ENCODE measurements around the gene MAP2K6.

Gene MAP2K6

DNA sequence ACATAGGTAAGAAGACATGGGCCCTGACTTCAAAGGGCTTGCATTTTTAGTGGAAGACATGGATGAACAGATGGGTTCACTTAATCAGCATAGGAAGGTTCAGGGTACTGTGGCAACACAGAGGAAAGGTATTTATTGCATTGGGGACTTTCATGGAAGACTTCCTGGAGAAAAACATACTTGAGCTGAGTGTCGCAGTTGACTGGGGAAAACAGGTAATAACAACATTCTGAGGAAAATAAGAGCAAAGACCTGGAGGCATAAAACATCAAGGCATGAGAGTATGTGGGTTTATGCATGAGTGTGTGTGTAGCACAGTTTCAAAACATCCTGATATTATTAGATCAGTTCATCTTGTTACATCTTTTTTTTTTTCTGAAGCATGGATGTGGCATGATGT is 82.7 kb downstream of the MAP2K6 start:
- DNase-seq: no peak

- DNase-seq: no peak
These were observed 84.8 kb downstream of the MAP2K6 start for GRCh38 chr17:69499318-69499717.

DNA sequence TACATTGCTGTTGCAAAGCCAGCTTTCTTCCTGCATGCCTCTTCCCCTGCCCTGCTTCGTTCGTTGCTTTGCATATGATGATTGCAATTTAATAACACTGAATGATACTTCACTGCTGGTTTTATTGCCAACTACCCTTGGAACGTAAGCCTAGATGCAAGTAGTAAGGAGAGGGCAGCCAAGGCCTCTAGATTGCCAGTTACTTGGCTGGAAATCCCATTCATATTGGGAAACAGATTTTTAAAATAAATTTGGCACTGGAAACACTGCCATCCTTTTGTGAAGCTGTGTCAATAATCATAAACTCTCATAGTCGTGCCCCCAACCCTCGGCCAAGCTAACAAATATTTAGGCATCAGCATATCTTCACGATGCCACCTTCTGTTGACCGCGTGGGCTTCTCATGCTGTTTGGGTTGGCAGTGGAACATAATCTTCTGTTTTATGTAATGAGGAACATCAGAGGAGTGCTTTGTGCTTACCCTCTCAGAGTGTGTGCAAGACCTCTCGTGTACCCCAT is 86.5 kb downstream of the MAP2K6 start:
- DNase-seq: no peak

DNA sequence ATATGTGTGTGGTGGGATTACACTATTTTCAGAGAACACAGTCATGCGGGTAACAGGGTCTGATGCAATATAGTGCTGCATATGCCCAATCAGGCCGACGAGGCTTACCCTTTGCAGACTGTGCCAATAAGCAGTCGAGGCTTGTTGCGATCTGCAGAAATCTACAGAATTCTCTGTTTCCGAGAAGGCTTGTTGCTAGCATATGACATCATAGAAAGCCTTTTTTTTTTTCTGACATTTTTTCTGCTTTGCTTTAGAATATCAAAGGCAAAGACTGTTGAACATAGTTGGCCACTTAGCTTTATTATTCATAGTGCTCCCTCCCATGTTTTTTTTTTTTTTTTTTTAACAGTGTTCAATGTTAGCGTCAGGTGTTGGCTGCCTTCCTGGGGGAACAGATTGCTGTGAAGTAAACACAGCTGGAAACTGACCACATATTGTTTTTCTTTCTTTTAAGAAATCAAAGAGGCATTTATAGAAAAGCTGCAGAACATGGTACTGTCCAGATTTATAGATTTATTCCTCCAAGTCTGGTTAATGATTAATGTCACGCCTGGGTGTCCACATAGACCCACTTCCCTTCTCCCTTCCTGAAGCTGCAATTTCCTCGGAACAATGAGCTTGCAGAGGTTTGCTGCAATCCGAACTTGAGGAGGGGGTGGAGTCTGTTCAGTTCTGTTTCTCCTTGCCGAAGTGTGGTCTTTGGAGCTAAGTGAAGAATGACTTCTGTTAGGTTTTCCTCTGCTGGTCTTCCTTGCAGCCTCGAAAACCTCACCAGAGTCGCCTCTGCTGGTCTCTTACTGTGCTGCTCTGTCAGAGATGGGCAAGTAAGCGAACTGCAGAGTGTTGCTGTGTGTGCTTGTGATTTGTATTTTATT is 87.3 kb downstream of the MAP2K6 start:
- peak; percentile 64 to 69 (median 66) for DNase-seq

DNA sequence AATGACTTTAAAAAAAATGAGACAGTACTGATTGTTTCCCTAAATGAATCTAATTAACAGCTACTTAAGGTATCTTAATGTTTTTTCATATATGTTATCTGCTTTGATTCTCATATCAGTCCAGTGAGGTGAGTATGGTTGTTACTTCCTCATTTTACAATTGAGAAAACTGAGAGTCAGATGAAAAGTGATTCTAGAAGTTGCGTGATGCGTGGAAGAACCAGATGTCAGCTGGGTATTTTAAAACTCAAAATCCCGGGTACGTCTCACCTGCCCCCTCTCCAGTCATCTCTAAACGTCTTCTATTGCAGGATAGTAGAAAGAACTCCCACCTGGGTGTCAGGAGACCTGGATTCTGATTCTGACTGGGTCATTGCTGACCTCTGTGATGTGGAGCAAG is 89.2 kb downstream of the MAP2K6 start:
- DNase-seq: no peak

GRCh38 chr17:69505740-69506139 is 91.2 kb downstream of the MAP2K6 start:
- DNase-seq: no peak

DNA sequence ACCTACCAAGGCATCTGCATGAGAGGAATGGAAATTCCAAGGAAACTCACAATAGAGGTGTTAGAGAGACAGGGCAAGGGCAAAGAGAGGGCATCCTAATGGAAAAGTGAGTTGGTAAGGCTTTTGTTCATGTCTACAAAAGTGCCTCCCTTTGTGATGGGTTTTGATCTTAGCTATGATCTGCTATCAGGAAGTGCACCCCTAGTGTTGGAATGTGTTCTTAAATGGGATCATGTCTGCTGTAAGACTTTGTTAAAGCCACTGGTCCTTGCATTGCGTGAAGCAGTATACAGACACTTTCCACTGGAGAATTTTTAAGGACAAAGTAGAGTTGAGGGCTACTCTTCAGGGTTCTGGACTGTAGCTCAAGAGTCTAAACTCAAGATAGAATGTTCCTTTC is 92.0 kb downstream of the MAP2K6 start:
- DNase-seq: peak in 2 of 3 donors; percentile 12 to 34

DNA sequence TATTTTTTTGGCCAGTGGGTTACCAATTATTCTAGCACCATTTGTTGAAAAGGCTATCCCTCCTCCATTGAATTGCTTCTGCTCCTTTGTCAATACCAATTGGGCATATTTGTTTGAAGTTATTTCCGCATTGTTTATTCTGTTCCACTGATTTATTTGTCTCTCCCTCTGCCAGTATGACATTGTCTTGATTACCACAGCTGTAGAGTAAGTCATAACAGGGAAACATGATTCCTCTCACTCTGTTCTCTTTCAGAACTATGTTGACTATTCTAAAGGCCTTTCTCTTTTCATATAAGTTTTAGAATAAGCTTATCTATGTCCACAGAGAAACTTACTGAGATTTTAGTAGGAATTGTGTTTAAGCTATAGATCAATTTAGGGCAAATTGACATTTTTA is 94.3 kb downstream of the MAP2K6 start:
- DNase-seq: no peak

- no peak for DNase-seq
These were observed 96.8 kb downstream of the MAP2K6 start for GRCh38 chr17:69511250-69511649.

DNA sequence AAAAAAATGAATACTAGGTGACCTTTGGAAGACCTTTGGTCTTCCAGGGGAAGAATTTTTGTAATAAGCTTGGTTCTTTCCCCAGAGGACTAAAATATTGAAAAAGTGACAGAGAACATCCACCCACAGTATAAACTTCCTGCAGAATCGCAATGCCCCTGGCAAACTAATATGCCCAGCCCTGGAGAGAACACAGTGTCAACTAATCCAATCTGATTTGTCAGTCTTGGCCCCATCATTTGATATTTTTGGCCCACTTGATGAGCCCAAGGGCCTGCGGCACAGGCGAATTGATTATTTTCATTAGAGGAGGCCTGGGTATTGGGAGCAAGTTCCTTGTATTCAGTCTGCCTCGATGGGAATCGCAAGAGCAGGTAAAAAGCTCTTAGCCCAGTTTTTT is 98.4 kb downstream of the MAP2K6 start:
- no peak for DNase-seq

- DNase-seq: no peak
These were observed 101.7 kb downstream of the MAP2K6 start for GRCh38 chr17:69516225-69516624.

DNA sequence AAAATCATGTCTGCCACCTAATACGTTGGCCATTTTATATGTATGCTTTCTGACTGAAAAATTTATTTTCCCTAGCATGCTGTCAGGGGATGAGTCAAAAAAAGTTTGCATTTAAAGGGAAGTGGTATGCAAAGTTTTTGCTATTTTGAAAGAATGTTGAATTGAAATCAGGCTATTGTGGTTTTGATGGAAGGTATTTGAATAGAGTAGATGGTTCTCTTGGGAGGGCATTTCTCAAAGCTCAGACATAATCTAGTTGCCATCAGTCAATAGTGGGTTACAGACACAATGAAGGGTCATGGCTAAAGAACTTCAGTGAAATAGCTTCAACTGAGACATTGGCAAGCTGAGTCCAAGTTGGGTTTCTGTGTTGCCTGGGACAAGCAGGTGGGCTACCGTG is 102.4 kb downstream of the MAP2K6 start:
- peak; percentile 40 to 74 (median 73) for DNase-seq

GRCh38 chr17:69518951-69519350 is 104.5 kb downstream of the MAP2K6 start:
- DNase-seq: no peak

DNA sequence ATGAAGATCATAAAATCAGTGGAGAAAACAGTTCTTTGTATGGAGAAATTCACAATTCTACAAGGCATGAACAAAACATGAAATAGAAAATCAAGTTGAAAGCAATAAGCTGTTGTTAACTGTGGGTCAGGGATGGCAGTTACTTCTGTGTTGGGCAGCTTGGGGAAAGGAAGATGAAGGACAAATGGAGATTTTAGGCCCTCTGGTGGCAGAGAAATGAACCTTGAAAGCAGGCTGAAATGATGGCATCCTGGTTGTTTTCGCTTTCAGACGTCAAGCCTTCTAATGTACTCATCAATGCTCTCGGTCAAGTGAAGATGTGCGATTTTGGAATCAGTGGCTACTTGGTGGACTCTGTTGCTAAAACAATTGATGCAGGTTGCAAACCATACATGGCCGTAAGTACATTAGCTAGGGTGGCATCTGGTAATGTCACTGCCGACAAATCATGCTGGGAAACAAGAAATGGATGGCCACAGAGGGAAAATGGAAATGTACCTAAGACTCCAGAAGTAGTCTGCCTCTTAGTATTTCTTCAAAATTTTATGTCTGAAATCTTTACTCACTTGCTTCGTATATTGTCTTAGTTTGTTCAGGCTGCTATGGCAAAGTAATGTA is 108.9 kb downstream of the MAP2K6 start:
- DNase-seq: peak; percentile 71 to 73 (median 72)

DNA sequence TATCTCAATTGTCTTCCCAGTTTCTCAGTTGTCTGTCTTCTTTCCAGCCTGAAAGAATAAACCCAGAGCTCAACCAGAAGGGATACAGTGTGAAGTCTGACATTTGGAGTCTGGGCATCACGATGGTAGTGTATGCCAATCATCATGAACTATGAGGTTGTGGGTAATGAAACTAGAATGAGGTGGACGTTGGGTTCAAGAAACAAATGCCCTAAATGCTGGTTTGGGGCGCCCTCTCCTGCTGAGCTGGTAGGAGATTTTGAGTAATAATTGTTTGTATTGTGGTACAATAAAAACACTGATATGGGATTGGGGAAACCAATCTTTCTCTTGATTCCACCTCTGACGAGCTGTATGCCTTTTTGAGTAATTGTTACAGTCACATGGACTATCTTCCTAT is 110.4 kb downstream of the MAP2K6 start:
- no peak for DNase-seq

DNA sequence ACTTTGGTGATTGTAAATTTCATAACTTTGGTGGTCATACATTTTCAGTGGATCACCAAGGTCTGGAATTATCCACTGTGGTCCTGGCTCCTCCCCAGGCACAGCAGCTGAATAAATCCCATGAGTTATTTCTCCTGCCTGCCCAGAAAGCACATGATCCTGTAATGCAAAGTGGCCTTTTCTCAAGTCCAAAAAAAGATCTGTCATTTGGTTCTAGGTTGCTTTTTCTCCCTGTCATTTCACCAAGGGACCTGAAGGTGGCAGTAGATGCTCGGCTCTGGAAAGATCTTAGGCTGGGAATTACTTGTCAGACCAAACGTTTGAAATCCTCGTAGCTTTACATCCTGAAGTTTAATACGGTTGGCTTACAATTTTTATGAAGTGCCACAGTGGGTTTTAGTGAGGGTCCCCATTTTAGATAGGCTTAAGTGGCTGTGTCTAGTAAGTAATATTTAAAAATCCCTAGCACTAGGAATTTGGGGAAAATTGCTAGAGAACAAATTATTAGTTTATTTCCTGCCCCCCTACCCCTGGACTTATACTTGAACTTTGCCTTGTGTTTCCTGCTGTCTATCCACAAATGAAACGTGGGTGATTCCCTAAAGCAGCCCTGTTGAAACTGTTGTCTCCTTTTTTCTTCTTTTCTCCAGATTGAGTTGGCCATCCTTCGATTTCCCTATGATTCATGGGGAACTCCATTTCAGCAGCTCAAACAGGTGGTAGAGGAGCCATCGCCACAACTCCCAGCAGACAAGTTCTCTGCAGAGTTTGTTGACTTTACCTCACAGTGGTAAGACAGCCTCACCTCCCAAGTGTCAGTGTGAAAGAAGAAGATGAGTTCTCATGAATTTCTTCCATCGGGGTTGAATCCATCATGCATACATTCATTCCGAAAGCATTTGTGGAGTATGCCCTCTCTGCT is 111.7 kb downstream of the MAP2K6 start:
- peak; percentile 64 to 73 (median 70) for DNase-seq

- no peak for DNase-seq
These were observed 113.5 kb downstream of the MAP2K6 start for GRCh38 chr17:69528035-69528434.

GRCh38 chr17:69533481-69534234 is 119.2 kb downstream of the MAP2K6 start:
- no peak for DNase-seq

GRCh38 chr17:69534235-69534621 is 119.7 kb downstream of the MAP2K6 start:
- no peak for DNase-seq

GRCh38 chr17:69535016-69535570 is 120.6 kb downstream of the MAP2K6 start:
- no peak for DNase-seq

GRCh38 chr17:69538795-69539194 is 124.3 kb downstream of the MAP2K6 start:
- no peak for DNase-seq

- no peak for DNase-seq
These were observed 124.8 kb downstream of the MAP2K6 start for GRCh38 chr17:69539274-69539673.
